Occipital lobe (tissue), 2 donors: ENCODE measurements around the gene CLIP4. TPM values are rescaled to one million over a fixed set of nuclear protein-coding genes. Genes with fewer than 3 reads are reported as not detected.

ENCODE experiments used
- DNase-seq: peaks from one replicate; lab custom pipeline; 2025; lab: John Stamatoyannopoulos, UW
- total RNA-seq: library from RNA; depleted of rRNA; stranded (reverse); fragments of >200 nt; gene quantifications from one replicate; pipeline ENCODE4 v1.2.3, GENCODE V29; 2014

CLIP4 gene
- total RNA-seq, 1 donor from 2014 or later = 51.5 TPM

- no peak for DNase-seq
Measured at GRCh38 chr2:29187926-29188325, 72.7 kb downstream of the CLIP4 start.

DNA sequence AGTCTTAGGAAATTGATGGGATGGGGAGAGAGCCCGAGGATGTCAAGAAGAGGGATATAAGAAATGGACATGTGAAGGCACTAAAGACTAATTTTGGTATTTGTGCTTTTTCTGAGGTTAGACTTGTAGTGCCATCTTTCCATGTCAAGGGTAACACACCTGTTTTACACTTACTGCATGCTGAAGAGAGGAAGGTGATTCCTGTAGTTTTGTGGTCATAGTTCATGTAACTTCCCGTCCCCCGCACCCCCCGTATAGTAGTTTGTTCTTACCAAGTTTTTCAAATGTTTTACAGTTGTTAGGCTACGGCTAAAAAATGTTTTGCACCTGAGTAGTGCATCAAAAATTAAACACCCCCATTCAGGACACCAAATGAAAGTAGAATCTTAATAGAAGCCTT, 73.8 kb downstream of the CLIP4 start:
- no peak for DNase-seq

GRCh38 chr2:29191817-29192216, 76.6 kb downstream of the CLIP4 start:
- DNase-seq = no peak

- DNase-seq = no peak
Measured at GRCh38 chr2:29192526-29192925, 77.3 kb downstream of the CLIP4 start.

- DNase-seq = no peak
Measured at GRCh38 chr2:29193111-29193510, 77.9 kb downstream of the CLIP4 start.

- no peak for DNase-seq
Measured at GRCh38 chr2:29193681-29194080, 78.5 kb downstream of the CLIP4 start.

DNA sequence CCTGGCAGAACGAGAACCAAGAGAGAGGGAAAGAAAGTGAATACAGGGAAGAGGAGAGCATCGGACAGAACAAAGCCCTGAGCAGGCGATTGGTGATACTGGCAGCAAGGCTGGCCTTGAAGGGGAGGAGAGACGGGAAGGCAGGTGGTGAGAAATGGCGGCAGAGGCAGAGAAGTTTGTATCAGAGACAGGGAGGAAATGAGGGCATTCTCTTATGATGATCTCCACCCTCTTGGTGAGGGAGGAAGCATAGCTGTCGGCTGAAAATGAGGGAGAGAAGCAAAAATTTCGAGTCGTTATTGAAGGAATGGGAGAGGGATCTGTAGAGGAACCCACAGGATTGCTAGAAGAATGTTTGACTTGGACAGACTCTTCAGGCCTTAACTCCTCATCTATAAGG, 80.6 kb downstream of the CLIP4 start:
- no peak for DNase-seq

DNA sequence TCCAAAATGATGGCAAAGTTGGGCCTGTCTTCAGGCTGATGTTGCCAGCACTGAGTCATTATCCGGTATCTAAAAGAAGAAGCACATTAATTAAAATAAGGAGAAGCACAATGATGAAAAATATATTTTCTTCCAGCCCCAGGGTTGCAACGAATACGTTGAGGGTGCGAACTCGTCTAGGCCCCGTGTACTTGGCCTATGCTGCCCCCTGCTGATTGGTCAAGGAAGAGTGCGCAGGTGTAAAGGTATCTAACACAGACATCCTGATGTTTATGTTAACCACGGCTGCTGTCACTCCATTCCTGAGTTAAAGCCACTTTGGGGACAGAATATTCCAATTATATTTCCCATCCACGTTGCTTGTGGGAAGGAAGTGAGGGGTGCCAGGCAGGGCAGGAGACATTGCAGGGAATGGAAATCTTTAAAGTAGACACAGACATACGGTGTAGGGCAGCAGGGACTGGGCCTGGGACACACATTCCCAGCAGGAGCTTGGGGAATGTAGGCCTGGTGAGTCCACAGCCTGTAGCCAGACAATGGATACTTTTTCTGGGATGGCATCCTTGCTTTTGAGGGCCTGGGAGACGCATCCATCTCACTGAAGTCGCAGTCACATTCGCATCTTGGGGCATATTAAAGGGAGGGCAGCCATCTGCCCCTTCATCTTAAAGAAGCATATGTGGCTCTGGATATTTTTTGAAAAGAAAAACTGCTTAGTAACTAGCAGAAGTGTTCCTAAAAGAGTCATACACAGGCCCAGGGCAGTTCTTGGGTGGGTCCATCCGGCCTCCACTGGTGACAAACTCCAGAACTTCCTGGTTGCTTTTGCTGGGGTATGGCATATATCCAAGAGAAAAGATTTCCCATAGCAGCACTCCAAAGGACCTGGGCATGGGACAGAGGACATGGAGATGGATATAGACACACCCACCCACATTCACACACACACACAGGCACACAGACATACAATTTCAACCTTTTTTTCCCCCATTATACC, 81.9 kb downstream of the CLIP4 start:
- peak; percentile 26 for DNase-seq

DNA sequence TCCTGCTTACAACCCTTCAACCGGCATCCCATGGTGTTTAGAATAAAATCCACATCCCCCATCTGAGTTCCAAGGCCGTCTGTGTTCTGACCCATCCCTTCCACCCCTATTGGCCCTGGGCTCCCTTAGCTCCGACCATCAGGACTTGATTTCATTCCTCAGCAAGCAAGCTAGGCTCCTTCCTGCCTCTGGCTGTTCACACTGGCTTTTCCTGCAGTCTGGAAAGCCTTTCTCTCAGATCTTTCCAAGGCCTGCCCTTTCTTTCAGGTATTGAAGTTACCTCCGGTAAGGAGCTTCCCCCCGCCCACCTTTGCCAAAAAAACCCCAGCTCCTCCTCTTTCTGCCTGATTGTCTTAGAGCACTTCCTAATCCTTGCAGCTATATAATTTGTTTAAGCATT, 86.8 kb downstream of the CLIP4 start:
- no peak for DNase-seq

GRCh38 chr2:29202819-29203495, 87.7 kb downstream of the CLIP4 start:
- DNase-seq = no peak

GRCh38 chr2:29206941-29207340, 91.7 kb downstream of the CLIP4 start:
- DNase-seq = no peak

DNA sequence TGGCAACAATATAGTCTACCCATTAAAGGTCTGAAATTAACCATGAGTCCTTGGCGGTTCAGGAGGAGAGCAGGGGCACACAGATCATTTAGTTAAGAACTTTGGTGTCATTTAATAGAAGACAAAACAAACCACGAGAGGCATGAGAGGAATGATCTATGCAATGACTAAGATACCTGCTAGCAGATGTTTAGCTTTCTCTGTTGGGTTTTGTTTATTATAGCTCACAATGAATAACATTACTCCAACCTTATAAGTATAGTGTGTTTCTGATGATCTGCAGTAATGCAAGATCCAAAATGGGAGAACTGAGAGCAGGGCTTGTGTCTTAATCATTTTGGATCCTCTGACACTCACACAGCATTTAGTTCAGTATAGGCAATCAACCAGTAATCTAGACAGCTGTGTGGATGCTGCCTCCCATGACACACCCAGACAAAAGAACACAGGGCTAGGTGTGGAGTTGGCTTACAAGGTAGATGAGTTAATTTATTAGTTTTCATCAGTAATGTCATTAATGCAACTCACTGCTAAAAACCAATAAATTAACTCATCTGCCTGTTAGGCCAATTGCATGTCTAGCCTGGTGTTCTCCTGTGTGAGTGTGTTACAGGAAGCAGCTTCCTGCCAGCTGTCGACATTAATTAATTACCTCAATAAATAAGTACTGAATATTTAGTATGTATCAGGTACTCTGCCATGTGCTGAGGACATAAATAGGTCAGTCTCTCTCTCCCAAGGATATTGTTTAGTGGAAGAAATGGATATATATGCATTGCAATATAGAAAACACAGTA, 92.3 kb downstream of the CLIP4 start:
- no peak for DNase-seq

DNA sequence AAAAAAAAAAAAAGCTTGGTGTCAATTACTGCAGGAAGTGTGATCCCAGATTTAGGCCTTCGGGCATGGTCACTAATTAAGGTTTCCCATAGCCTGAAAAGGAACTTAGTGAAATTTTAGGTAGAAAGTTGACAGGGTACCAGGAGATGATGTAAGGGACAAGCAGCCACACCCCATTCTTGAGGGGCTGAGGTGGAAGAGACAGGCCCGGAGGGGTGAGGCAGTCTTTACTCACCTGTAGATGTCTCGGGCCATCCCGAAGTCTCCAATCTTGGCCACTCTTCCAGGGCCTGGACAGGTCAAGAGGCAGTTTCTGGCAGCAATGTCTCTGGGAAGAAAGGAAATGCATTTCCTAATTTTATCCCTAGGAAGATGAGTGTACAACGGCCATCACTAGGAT, 94.3 kb downstream of the CLIP4 start:
- DNase-seq = no peak

- no peak for DNase-seq
Measured at GRCh38 chr2:29212009-29212408, 96.8 kb downstream of the CLIP4 start.

DNA sequence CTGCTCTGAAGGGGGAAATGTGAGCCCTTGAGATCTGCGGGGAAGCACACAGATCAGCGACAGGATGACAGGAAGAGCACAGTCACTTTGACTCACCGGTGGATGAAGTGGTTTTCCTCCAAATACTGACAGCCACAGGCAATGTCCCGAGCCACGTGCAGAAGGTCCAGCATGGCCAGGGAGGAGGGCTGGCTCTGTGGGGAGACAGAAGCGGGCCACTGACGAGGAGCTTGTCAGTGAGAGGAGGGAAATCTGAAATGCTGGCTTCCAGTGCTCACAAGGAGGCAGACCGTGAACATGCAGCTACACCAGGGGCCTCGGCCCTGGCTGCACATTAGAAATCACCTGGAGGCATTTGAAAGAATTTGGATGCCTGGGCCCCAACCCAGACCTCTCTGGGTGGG, 98.7 kb downstream of the CLIP4 start:
- DNase-seq = no peak

- DNase-seq = no peak
Measured at GRCh38 chr2:29215073-29215472, 99.9 kb downstream of the CLIP4 start.

GRCh38 chr2:29215739-29216608, 100.8 kb downstream of the CLIP4 start:
- no peak for DNase-seq

DNA sequence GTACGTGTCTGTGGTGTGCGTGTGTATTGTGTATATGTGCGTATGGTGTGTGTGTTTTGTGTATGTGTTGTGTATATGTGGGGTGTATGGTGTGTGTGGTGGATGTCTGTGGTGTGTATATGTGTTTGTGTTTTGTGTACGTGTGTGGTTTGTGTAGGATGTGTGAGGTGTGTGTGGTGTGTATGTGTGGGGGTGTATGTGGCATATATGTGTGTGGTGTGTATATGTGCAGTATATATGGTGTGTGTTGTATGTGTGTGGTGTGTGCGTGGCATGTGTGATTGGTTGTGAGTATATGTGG, 101.3 kb downstream of the CLIP4 start:
- DNase-seq = no peak

GRCh38 chr2:29218071-29218470, 102.9 kb downstream of the CLIP4 start:
- no peak for DNase-seq

DNA sequence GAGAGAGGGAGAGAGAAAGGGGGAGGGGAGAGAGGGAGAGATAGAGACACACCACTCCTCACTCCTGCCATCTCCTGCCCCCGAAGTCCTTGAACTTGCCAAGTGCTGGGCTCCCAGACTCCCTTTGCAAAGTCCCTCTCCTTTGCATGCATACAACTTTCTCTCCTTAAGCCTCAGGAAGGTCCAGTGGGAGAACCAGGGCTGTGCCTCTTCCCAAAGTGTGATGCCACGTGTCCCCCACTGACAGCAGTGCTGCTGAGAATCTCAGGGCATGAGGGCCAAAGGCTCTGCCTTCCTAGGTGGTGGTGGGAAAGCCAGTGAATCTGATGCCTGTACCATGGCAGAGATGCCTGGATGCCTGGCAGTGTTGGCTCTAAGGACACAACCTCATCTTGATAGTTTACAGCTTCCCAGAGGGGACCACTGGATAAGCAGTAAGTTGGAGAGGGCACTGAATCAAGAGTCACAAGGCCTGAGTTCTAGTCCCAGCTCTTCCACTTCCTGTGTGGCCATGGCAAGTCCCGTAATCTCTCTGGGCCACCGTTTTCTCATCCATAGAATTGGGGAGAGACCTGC, 103.4 kb downstream of the CLIP4 start:
- no peak for DNase-seq

GRCh38 chr2:29219374-29219773, 104.2 kb downstream of the CLIP4 start:
- DNase-seq = no peak
